ENCODE measurements around the gene HERC2. TPM values are rescaled to one million over a fixed set of nuclear protein-coding genes. Genes with fewer than 3 reads are reported as not detected.

The HERC2 gene
- total and polyA plus RNA-seq, 2 donors (not counting 3 experiments of a cell fraction or from before 2014, with no cell fraction given), result 46.1 to 83.9 TPM

DNA sequence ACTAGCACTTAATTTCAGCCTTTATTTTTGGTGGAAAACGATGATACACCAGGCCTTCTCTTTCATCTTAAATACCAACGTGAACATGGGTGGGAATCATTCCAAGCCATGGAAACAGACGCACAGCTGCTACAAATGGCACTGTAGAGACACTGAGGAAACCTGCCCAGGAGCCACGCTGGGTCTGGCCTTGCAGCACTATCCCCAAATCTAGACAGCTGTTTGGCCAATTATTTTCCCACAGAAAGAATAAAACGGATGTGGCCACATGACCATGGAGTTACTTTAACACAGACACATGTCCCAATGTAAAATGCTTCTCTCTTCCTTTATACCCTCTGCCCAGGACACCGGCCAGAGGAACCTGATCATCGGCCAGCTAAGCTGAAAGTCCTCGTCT is 139.2 kb downstream of the HERC2 start:
- peaks cover 12 to 35% of the 10 kb centered on the region in 2 experiments for H3K36me3 ChIP-seq (ENCODE audit: control insufficient read depth in 2 of 2, extremely low read depth in 1 of 2, insufficient read depth in 2 of 2, low read length in 2 of 2)
- no TSS peak for BruUV-seq (replicated peaks)
- no peaks in the 10 kb centered on the region for H3K4me1 ChIP-seq (ENCODE audit: control insufficient read depth, extremely low read depth, insufficient read depth, low read length)
- no peaks in the 10 kb centered on the region for H3K9me1 ChIP-seq (replicated peaks; ENCODE audit: control insufficient read depth, extremely low read depth, insufficient read depth, low read length)
- dilution Hi-C loops (cut with MboI; ENCODE audit: extremely low pct_ligation_motif_present, low sequenced_read_pairs), result no loop called here
- H3K27ac ChIP-seq (ENCODE audit: insufficient read depth, low read depth, low read length), result no peak overlapping the region
- DNase-seq (ENCODE audit: low read depth, low spot score) (no peak), FAIRE-seq (no peak)
- no peaks in the 10 kb centered on the region for H4K20me1 ChIP-seq (replicated peaks; ENCODE audit: control insufficient read depth, extremely low read depth, insufficient read depth, low read length)
- intact Hi-C loops (cut with micrococcal nuclease), result no loop called here
- H3K4me2 ChIP-seq (ENCODE audit: insufficient read depth, low read length), result no peak overlapping the region
- CTCF ChIA-PET, result interaction anchor here (0.8 kb wide), 1 partner anchor 11 kb away, joined by 3 read pairs; no protein-coding TSS in a partner anchor
- TF ChIP-seq FOS (IDR thresholded peaks at IDR 0.05; ENCODE audit: borderline replicate concordance, insufficient read depth, low read length), result no peak
- no peak overlapping the region for H3K9ac ChIP-seq (replicated peaks; ENCODE audit: extremely low read depth, insufficient read depth, low read length)
- no peaks in the 10 kb centered on the region for H3K9me3 ChIP-seq (replicated peaks; ENCODE audit: control insufficient read depth, insufficient read depth, low read length)
- no peak overlapping the region for H2AFZ ChIP-seq (ENCODE audit: low read depth, low read length)
- POLR2A ChIA-PET, result no interaction called here
- H3K27me3 ChIP-seq (ENCODE audit: control insufficient read depth in 2 of 2, insufficient read depth in 2 of 2, low read length in 2 of 2), result no peaks in the 10 kb centered on the region
- no peaks in the 10 kb centered on the region for H3K79me2 ChIP-seq (ENCODE audit: control insufficient read depth, insufficient read depth, low read length)
- no peak overlapping the region for H3K4me3 ChIP-seq (replicated peaks in 1 of 3; ENCODE audit: insufficient read depth in 1 of 3, low read depth in 1 of 3, low read length in 3 of 3)

DNA sequence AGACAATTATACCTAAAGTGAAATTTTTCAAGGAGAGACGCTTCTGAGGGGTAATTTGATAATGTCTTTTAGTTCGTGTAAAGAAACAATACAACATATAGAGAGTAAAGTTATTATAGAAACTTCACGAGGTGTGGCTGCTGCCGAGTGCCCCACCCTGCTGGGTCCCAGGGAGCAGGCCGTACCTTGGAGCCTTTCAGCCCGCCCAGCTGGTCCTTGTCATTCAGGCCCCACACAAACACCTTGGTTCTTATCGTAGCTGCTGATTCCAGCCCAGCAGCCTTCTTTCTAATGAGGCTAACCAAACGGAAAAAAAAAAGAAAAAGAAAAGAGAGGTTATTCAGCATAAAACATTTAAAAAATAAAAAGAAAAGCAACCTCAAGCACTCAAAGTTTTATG is 139.8 kb downstream of the HERC2 start:
- POLR2A ChIA-PET, result no interaction called here
- DNase-seq (ENCODE audit: low read depth, low spot score) (no peak), FAIRE-seq (no peak)
- H3K4me2 ChIP-seq (ENCODE audit: insufficient read depth, low read length), result no peak overlapping the region
- H3K79me2 ChIP-seq (ENCODE audit: control insufficient read depth, insufficient read depth, low read length), result no peaks in the 10 kb centered on the region
- no peak overlapping the region for H3K9ac ChIP-seq (replicated peaks; ENCODE audit: extremely low read depth, insufficient read depth, low read length)
- dilution Hi-C loops (cut with MboI; ENCODE audit: extremely low pct_ligation_motif_present, low sequenced_read_pairs) (no loop called here), intact Hi-C loops (cut with micrococcal nuclease) (no loop called here)
- no peaks in the 10 kb centered on the region for H4K20me1 ChIP-seq (replicated peaks; ENCODE audit: control insufficient read depth, extremely low read depth, insufficient read depth, low read length)
- TF ChIP-seq, protein P1, sequence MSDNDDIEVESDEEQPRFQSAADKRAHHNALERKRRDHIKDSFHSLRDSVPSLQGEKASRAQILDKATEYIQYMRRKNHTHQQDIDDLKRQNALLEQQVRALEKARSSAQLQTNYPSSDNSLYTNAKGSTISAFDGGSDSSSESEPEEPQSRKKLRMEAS (IDR thresholded peaks at IDR 0.05; ENCODE audit: insufficient read depth, insufficient read length), result no peak
- TF ChIP-seq JUN (IDR thresholded peaks at IDR 0.05; ENCODE audit: borderline replicate concordance, insufficient read depth, insufficient read length, low read depth) (no peak), POLR2AphosphoS5 (IDR thresholded peaks at IDR 0.05; ENCODE audit: insufficient read depth, low read depth, low read length) (no peak), FOS (IDR thresholded peaks at IDR 0.05; ENCODE audit: borderline replicate concordance, insufficient read depth, low read length) (no peak), POLR2A (IDR thresholded peaks at IDR 0.05; ENCODE audit: low read depth, low read length) (no peak), GATA2 (IDR thresholded peaks at IDR 0.05; ENCODE audit: insufficient read depth, insufficient read length, low read depth, low read length) (no peak), MYC (IDR thresholded peaks at IDR 0.05; ENCODE audit: low read depth, low read length) (no peak), EZH2 (IDR thresholded peaks at IDR 0.05; ENCODE audit: borderline replicate concordance, low read depth, low read length, severe bottlenecking) (no peak)
- TF ChIP-seq, protein P2, sequence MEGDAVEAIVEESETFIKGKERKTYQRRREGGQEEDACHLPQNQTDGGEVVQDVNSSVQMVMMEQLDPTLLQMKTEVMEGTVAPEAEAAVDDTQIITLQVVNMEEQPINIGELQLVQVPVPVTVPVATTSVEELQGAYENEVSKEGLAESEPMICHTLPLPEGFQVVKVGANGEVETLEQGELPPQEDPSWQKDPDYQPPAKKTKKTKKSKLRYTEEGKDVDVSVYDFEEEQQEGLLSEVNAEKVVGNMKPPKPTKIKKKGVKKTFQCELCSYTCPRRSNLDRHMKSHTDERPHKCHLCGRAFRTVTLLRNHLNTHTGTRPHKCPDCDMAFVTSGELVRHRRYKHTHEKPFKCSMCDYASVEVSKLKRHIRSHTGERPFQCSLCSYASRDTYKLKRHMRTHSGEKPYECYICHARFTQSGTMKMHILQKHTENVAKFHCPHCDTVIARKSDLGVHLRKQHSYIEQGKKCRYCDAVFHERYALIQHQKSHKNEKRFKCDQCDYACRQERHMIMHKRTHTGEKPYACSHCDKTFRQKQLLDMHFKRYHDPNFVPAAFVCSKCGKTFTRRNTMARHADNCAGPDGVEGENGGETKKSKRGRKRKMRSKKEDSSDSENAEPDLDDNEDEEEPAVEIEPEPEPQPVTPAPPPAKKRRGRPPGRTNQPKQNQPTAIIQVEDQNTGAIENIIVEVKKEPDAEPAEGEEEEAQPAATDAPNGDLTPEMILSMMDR (IDR thresholded peaks at IDR 0.05; ENCODE audit: extremely low read depth in 1 of 2, insufficient read depth in 1 of 2, low read depth in 1 of 2, low read length in 2 of 2), result no peak
- BruUV-seq (replicated peaks), result no TSS peak
- CTCF ChIA-PET, result interaction anchor here (0.8 kb wide), 1 partner anchor 10 kb away, joined by 3 read pairs; no protein-coding TSS in a partner anchor
- no peak overlapping the region for H3K27ac ChIP-seq (ENCODE audit: insufficient read depth, low read depth, low read length)
- H3K4me3 ChIP-seq (replicated peaks in 1 of 3; ENCODE audit: insufficient read depth in 1 of 3, low read depth in 1 of 3, low read length in 3 of 3), result no peak overlapping the region
- no peaks in the 10 kb centered on the region for H3K9me3 ChIP-seq (replicated peaks; ENCODE audit: control insufficient read depth, insufficient read depth, low read length)
- no peaks in the 10 kb centered on the region for H3K4me1 ChIP-seq (ENCODE audit: control insufficient read depth, extremely low read depth, insufficient read depth, low read length)
- no peak overlapping the region for H2AFZ ChIP-seq (ENCODE audit: low read depth, low read length)
- peaks cover 12 to 33% of the 10 kb centered on the region in 2 experiments for H3K36me3 ChIP-seq (ENCODE audit: control insufficient read depth in 2 of 2, extremely low read depth in 1 of 2, insufficient read depth in 2 of 2, low read length in 2 of 2)
- no peaks in the 10 kb centered on the region for H3K9me1 ChIP-seq (replicated peaks; ENCODE audit: control insufficient read depth, extremely low read depth, insufficient read depth, low read length)
- H3K27me3 ChIP-seq (ENCODE audit: control insufficient read depth in 2 of 2, insufficient read depth in 2 of 2, low read length in 2 of 2), result no peaks in the 10 kb centered on the region
